ENCODE measurements around the gene SLC9A9.
"Not testable (repeated sequence)": the region's sequence is repeated elsewhere in the genome, so short reads cannot be mapped to it uniquely, and the experiment has no call there.

SLC9A9 gene

DNA sequence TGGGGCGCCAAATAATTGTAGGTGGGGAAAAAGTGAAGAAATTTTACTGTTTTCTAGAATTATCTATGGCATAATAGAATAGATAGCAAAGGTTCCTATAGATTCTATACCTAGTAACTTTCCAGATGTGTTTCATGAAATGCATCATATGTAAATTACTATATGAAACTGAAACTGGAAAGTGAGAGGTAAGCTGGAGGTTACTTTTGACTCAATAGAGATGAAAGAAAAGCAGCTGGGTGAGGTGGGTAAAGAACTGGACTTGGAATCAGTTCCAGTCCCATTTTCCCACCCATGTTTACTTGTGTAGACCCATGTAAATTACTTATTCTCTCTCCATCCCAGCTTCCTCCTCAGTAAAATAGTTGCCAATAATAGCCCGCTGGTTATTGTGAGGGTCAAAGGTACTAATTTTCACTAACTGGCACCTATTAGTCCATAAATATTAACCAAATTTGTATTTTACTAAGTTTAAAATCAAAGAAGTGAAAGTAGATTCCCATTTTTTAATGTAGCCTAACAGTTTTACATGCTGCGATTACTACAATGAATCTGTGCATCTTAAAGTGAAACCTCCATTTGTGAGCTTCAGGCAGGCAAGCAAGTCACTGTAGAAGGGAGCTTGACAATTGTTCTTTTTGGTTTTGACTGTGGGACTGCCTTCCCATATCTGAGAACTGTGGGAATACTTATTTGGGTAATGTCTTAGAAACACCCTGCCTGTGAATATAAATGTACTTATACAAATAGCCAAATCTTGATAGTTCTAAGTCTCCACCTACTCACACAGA, 312.1 kb downstream of the SLC9A9 start:
- DNase-seq, result no peak

DNA sequence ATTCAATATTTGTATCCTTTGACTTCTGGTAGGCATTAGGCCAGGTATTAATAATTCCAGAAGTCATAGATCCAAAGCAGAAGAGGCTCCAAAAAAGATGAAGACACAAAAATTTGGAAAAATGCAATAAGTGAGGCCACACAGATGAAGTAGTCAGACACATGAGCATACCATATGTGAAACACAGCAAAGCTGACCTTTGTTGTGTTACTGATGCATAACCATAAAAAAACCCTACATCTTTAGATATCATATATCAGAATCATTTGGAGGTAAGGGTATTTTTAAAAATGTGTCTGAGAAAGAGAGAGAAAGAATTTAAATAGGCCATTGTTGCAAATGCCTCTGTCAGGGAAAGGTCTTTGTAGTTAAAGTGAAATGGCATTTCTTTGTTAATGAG, 314.9 kb downstream of the SLC9A9 start:
- no peak for DNase-seq

DNA sequence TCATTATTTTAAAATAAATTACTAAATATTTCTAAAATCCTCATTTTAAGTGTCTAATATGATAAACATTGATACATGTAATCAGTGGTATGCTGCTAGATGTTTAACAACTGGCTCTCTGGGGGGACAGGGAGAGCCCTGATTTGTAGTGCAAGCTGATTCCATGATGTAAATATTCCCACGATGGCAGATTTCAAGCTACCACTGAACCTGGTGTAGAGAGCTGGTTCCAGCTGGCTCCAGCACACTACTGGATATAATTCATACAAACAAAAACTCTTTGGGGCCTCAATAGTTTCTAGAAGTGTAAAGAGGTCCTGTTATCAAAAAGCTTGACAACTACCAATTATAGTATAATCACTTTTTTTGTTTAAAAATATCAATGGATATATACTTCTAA, 316.2 kb downstream of the SLC9A9 start:
- DNase-seq, result no peak

DNA sequence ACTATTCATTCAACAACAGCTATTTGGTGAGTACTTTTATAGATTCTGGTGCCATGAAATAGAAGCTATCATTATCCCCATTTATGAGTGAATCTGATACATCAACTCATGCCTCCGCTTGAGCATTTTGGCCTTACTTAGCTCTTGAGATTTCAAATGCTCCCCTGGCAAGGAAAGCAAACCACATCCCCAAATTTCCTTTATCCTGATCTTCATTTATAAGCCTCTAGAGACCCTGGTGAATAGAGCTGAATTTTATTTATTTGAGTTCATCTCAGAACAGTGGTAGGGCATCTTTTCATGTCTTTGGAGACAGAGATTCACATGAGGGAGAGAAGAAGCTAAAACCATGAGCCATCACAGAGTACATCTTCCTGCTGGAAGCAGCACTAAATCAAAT, 317.2 kb downstream of the SLC9A9 start:
- no peak for DNase-seq

DNA sequence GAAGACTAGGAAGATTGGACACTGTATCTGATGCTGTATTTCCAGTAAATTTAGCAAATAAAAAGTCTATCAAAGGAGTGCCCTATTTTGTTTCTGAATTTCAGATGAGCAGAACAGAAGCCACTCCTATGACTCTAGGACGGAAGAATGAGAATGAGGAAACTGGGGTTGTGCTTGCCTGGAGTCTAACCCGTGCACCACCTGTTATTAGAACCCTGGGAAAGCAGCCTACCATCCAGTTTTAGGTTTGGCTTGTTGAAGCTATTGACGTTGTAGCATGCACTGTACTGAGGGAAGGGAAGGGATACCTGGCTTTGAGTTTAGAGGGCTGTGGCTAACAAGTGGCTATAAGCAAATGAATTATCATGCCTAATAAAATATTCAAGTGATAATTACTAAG, 318.5 kb downstream of the SLC9A9 start:
- DNase-seq, result no peak

DNA sequence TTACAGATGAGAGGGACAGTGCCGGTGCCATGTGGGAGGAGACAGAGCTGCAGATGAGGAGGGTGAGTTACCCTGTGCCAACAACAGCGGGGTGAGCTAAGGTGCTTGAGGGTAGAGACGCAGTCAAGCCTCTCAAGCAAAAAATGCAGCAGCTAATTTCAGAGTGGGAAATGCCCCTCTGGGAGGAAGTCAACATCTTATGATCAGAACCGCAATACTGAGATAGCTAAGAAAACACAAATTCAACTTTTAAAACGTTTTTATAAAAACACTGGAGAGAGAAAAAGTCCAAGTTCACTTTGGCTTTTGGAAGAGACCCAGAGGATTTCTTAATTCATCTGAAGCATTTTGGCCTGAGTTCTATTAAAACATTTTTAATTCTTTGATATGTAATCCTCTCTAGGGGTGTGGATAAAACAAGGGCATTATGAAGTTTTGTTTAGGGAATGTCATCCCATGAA, 319.2 kb downstream of the SLC9A9 start:
- DNase-seq, result no peak

DNA sequence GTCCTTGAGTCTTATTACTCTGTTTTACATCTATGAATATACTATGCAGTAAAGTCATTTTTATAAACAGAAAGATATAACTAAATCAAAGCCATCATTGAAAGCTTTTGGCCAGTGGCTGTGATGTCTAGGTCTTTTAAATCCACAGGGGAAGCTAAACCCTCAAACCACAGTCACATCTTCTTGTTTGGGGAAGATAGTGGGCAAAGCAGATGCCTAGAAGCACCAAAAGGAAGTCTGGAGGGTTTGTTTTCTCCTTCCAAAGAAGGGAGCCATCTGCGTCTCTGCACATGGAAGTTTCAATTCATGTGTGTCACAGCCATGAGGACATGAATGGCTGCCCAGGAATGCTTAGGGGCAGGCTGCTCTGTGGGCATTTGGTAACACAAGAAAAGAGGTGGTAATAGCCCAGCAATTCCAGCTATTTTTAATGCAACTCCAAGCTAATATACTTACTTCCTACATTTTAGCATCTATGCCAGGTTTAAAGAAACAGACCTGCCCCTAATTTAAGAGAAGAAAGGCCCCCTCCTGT, 322.2 kb downstream of the SLC9A9 start:
- no peak for DNase-seq

DNA sequence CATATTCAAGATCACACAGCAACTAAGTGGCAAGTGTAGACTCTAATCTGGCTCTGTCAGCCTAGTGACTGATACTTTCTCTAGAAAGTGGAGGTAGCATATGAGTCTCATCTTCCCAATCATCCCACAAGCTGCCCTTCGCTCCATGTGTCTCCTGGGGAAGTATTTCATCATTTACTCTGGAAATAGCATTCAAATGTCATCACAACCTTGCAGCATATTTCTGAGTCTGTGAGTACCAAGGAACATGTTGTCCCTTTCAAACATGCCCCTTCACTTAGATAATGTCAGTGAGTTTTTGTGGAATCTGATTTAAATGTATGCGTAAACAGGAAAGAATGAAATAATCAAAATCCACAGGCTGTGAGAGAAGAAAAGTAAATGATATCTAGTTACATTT, 322.9 kb downstream of the SLC9A9 start:
- no peak for DNase-seq

DNA sequence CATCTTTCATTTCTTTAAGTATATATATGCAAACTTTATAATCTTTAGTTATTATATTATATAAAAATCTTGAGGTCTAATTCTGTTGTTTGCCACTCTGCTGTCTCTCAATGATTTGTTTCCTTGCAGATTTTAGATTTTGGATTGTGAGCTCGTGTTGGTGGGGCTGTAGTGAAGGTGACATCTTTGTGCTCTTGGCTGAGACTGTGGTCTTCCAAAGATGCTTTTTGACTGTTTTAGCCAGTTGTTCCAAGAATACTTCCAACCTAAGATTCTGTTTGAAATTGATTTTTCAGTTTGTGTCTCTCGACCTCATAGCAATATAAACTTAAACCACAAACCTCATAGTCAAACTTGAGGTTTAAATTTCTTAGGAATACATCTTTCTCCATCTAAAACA, 326.5 kb downstream of the SLC9A9 start:
- DNase-seq, result no peak

DNA sequence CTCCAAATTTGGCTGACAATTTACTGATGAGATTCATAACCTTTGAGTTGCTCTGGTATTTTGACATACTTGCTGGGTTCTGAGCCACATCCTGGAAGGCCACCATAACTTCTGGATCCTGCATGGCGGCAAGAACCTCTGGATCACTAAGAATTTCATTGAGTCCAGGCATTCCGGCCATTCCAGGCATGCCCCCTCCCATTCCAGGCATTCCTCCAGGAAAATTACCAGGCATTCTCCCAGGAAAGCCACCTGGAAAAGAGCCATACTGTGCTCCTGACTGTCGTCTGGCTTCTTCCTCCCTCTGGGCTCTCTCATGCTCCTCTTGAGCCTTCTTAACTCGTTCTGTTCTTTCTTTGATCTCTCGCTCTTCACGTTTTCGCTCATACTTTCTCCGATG, 331.1 kb downstream of the SLC9A9 start:
- not testable (repeated sequence) for DNase-seq

DNA sequence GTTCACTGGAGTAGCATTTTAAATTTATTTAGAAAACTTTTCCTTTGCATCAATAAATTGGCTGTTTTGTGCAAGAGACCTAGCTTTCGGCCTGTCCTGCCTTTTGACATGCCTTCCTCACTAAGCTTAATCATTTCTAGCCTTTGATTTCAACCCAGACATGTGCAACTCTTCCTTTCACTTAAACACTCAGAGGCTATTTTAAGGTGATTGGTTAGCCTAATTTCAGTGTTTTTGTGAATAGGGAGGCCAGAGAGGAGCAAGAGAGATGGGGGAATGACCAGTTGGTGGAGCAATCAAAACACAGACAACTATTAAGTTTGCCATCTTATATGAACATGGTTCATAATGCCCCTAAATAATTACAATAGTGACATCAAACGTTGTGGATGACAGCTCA, 333.4 kb downstream of the SLC9A9 start:
- DNase-seq, result no peak

DNA sequence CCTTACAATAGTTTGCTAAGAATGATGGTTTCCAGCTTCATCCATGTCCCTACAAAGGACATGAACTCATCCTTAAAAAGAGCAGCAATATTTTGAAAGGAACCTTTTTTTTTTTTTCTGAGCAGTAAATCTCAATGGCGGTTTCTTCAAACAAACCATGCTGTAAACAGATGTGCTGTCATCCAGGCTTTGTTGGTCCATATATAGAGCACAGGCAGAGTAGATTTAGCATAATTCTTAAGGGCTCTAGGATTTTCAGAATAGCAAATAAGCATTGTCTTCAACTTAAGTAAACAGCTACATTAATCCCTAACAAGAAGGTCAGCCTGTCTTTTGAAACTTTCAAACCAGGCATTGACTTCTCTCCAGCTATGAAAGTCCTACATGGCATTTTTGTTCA, 334.2 kb downstream of the SLC9A9 start:
- no peak for DNase-seq

DNA sequence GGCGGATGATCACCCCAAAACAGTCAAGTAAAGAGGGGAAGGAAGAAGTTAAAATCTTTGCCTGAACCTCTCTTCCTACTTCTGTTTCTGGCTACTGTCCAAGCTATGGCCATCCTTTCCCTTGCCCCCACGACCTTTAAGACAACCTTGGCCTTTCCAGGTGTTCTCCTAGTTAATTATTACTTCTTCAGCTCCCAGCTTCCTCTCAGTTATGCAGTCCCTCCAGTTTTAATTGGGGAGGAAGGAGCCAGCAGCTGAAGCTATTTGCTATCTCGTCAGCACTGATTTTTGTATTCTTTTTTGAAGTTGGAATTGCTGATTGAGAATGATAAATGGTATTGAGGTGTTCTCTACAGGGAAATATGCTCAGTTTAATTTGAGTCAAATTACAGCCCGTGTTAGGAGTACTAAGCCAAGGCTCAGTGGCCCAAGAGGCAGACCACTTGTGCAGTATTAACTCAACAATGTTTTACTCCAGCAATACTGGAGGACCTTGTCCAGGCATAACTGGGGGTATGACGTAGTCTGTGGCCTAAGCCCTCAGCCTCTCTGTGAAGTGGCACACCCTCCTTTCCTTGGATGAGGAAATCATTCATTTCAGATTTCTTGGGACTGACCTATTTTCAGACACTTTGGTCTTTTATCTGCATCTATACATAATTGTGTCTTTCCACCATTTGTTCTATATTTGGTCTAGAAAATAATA, 336.9 kb downstream of the SLC9A9 start:
- DNase-seq, result no peak

DNA sequence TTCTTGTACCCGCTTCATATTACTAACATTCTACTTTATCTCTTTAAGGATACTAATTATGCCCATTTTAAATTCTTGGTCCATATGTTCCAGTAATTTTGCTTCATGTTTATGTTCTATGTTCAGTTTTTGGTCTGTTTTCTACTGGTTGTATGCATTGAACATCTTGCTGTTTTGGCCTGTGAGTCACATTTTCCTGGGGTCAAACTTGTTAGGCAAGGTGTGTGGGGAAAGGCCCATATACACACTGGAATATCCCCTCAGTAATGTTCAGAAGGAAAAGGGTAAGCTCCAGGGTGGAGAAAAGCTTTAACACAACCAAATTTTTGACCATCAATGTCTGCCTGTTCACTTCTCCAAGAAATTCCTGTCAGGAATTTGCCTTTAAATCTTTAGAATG, 337.7 kb downstream of the SLC9A9 start:
- no peak for DNase-seq

DNA sequence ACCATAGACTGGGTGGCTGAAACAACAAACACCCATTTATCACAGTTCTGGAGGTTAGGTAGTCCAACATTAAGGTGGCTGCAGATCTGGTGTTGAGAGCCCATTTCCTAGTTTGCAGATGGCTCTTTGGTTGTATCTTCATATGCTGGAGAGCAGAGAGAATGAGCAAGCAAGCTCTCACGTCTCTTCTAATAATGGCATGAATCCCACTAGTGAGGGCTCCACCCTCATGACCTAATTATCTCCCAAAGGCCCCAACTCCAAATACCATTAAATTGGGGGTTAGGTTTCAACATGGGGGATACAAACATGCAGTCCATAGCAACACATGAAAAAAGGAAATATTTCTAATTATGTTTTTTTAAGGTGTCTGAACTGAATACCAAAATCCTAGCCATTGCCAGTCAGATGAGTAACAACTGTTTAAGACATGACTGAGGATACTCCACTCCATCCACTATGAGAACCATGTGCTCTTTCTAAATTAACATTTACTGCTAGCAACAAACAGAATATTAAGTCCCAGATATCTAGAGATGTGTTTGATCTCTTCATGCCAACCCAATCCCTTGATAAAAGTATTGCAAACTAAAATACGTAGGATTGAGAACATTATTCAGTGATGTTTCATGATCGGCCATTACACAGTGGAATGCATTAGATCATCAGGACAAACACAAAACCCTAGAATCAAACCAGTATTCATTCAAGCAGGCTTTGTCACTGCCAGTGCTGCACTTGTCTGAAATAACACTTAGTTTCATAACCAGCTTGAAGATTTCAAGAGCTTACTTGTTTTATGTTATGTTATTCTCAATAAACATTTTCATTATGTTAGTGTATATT, 340.3 kb downstream of the SLC9A9 start:
- DNase-seq, result no peak

DNA sequence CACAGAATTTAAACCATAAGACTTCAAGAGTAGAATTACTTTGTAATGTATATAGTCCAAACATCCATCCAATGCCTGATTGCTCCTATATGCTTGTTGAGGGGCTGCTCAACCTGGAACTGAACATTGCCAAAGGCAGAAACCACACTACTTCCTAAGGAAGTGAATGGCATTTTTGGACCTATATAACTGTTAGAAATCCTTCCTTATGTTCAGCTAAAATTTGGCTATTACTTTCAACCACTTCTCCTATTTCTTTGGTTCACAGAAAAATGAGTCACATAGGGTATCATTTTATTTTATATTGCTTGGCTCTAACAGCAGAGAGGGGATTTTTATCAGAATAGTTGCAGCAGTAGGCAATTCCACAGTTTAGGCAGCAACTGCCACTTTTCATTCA, 342.1 kb downstream of the SLC9A9 start:
- DNase-seq, result no peak

DNA sequence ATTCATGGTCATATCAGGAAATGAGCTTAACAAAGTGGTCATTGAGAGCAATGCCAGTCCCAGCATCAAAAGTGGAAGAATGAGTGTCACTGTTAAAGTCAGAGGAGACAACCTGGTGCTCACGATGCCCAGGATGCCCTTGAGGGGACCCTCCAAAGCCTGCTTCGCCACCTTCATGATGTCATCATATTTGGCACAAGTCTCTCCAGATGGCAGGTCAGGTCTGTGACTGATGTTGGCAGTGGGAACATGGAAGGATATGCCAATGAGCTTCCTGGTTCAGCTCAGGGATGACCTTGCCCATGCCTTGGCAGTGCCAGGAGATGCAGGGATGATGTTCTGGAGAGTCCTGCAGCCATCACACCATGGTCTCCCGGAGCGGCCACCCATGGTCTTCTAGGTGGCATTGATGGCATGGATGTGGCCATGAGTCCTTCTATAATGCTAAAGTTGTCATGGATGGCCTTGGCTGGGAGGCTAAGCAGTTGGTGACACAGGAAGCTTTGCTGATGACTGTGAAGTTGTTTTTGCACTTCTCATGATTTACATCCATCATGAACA, 344.9 kb downstream of the SLC9A9 start:
- DNase-seq, result no peak

DNA sequence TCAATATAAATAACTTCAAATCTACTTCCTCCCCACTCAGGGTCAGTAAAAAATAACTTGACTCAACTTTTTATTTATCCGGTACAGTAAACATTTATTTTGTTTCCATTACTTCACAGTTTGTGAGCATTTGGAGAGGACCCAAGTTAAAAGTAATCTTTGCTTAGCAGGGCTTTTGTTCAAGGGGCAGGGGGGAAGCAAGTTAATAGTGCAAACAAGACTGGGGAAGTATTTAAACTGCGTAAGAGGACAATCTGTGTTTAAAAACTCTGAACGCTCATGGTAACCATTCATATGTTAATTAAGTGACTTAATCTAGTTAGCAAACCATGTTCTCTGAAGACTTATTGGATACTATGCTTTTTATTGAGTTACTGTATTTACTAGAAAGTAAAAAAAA, 346.2 kb downstream of the SLC9A9 start:
- DNase-seq, result no peak

DNA sequence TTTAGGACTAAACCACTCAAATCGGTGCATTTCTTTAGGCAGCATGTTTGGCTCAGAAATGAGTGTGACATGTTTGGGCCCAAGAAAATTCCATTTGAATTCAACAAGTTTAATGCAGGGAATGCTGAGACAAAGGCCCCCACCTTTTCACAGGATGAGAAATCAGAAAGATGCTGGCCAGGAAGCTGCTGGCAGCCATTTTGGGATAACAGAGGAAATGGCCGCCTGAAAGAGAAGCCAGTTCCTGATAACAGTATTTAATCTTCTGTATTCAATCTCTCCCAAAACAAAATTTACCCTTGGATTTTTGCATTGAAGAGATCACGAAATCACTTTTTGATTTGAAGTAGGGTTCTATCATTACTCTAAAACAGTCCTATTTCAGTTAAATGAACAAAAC, 350.9 kb downstream of the SLC9A9 start:
- DNase-seq, result no peak

DNA sequence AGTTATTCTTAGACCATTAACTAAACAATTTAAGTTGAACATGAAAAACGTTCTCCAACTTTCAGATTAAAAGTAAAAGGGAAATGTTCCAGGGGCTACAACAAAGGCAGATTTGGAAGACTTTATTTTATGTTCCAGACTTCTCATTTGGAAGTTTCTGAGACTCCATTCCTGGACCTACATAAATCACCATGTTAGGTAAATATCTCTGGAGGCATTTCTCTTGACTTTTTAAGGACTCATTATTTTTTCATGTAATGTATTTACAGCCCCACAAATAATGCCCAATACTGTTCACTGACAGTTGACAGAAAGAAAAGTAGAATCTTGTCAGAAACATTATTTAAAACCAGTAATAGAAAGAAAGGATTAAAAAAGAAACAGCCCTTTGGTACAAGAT, 352.1 kb downstream of the SLC9A9 start:
- DNase-seq, result no peak

DNA sequence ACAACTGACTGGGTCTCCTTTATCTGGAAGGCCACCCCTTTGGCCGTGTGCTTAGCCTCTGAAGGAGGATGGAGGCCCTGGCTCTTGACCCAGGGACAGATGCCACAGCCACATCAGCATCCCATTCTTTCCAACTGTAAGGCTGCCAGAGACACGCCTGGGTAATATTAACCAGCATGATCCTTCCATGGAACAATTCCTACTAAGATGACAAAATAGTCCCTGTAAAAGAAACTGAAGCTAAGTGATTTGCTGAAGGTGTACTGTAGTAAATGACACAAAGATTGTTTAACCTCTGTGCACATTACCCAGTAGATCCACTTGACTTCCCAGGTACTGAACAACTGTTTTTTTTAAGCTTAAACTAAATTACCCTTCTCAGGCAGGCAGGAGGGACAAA, 352.7 kb downstream of the SLC9A9 start:
- no peak for DNase-seq

DNA sequence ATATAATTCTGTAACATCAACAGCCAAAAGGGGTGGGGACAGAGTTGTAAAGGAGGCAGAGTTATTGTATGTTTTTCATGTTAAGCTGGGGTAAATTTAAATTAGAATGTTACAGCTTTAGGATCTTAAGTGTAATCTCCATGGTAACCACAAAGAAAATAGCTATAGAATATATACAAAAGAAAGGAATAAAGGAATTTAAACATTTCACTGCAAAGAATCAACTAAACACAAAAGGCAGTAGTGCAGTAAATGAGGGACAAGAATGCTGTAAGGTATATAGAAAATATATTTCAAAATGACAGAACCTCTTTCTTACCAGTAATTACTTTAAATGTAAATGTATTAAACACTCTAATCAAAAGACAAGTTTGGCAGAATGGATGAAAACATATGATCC, 361.7 kb downstream of the SLC9A9 start:
- no peak for DNase-seq
